ENCODE data around the gene RPS21.
A peak's percentile ranks its signal among the peaks of the same experiment; 100 is the strongest.

Gene RPS21

DNA sequence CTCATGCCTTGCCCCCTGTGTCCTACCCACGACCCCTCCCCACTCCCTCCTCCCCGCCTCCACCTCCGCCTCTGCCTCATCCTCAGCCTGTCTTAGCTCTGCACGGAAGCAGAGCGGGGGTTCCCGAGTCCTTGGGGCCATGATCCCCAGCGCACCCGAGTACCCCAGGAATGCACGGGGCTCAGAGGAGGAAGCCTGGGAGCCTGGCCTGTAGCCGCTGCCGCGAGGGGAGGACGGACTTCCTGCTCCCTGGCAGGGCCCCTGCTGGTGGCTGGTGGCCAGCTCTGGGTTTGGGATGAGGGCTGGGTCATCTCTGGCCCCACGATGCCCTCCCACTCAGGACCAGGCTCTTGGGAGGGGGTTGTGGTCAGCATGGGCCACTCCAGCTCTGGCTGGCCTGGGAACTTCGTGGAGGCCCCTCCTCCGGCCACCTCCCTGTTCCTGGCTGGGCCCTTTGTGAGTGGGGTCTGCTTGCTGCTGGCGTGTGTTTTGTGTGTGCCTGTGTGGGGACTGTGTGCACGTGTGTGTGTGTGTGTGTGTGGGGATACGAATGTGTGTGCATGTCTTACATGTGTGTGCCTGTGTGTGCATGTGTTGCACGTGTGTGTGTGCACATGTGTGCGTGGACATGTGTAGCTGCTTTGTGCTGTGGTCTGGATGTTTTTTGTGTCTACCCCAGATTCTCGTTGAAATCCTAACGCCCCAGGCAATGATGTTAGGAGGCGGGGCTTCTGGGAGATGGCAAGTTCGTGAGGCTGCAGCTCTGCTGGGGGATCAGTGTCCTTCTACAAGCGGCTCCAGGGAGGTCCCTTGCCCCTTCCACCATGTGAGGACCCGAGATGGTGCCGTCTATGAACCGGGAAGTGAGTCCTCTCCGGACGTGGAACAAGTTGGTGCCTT, 41.7 kb downstream of the RPS21 start:
- no peak for DNase-seq

DNA sequence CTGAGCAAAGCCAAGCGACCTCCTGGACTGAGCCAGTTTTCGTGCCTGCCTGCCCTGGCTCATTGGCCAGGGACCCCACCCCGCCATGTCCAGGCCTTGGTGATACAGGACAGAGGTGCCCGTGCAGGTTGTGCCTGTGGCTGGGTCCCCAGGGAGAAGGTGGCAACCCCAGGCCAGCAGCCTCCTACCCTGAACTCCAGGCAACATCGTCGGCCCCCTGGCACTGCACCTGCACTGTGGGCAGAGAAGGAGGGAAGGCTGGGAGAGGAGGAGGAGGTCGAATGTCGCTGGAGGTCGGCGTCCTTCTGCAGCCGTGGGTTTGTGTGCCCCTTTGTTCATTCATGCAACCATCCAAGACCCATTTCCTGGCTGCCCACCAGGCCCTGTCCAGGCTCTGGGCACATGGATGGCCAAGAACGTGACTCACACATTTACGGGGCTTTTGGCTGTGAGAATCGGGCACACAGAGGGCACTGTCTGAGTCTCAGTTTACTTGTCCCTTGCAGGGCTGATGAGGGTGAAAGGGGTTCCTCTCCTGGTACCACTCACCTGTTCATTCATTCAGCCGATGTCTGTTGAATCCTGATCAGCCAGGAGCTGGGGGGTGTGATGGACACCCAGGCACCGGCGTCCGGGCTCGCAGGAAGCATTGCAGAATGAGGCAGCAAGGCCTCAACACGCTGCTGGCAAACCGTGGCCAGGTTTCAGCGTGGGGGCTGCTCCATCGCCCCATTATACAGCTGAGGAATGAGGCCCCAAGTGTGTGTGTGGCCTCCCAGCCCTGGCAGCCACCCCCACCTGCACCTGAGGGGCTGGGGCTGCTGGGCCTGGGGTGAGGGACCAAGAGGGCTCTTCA, 42.8 kb downstream of the RPS21 start:
- DNase-seq, result no peak

DNA sequence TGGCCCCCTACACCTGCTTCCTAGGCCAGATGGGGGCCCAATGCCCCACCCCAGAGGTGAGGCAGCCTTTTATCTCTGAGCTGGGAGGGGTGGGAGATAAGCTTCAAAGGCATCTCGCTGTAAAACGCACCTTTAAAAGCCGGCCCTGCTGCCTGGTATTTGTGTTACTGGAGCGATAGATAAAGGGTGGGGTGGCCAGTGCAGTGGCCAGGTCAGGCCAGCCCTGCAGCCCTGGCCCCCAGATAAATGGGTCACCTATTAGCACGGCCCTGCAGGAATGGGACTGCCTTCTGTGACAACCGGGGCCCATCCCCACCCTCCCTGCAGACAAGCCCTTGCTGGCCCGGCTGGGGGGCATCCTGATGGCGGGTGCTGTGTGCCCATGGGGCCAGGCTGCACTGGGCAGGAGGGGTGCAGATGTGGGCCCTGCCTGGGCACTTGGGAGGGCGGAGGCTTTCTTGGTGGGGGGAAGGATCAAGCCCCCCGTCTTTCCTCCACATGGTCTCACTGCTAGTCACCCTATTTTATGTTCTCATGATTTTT, 43.5 kb downstream of the RPS21 start:
- no peak for DNase-seq

GRCh38 chr20:62430866-62431447, 44.1 kb downstream of the RPS21 start:
- no peak for DNase-seq

GRCh38 chr20:62433658-62434497, 47.0 kb downstream of the RPS21 start:
- no peak for DNase-seq

DNA sequence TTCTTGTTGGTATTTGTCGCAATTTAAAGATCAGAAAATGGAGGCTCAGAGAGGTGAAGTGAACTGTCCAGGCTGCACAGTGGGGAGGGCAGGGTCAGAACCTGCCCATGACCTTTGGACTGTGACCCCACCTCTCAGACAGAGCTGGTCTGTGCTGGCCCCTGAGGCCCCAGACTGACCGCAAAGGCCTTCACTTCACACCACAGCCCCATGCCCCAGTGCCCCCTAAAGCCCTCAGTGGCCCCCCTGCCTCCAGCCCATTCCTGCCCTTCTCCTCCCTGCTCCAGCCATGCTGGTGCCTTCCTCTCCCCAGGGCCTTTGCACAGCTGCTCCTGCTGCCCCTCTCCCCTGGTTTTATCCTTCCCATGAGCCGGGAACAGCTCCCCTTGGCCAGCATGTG, 49.8 kb downstream of the RPS21 start:
- no peak for DNase-seq

GRCh38 chr20:62437496-62437895, 50.6 kb downstream of the RPS21 start:
- DNase-seq, result no peak

DNA sequence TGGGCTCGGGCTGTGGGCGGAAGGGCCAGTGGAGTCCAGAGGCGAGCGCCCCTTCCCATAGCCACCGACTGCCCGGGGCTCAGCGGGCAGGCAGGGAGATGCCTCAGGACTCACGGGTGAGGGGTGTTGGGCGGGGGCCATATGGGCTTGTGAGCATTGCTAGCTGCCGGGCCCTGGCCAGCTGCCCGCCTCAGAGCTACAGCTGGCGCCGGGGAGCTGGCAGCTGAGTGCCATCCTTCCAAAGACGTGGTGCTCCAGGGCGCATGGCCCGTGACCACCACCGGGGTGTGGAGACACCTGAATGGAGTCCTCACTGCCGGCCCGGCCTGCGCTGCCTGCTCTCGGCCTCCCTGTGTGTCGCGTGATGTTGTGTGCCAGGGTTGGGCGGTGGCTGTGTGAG, 51.0 kb downstream of the RPS21 start:
- peak; percentile 50 for DNase-seq
